ENCODE data around the gene DNM3.

DNA sequence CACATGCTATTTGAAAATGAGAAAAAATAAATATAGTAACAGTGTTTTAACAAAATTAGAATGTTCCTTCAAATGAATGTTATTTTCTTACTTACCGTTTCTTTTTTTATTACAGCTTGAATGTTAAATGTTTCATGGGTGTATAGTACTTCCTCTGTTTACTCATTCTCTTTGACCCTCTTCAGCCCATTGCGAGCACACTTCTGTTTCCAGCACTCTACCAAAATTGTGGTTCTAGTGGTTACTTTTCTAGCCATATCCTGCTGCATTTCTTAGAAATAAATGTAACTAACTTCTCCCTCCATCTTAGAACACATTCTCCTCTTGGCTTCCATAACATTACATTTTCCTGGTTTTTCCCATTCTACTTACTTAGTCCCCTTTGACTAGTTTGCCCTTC, 389.2 kb downstream of the DNM3 start:
- TF ChIP-seq, protein P1, sequence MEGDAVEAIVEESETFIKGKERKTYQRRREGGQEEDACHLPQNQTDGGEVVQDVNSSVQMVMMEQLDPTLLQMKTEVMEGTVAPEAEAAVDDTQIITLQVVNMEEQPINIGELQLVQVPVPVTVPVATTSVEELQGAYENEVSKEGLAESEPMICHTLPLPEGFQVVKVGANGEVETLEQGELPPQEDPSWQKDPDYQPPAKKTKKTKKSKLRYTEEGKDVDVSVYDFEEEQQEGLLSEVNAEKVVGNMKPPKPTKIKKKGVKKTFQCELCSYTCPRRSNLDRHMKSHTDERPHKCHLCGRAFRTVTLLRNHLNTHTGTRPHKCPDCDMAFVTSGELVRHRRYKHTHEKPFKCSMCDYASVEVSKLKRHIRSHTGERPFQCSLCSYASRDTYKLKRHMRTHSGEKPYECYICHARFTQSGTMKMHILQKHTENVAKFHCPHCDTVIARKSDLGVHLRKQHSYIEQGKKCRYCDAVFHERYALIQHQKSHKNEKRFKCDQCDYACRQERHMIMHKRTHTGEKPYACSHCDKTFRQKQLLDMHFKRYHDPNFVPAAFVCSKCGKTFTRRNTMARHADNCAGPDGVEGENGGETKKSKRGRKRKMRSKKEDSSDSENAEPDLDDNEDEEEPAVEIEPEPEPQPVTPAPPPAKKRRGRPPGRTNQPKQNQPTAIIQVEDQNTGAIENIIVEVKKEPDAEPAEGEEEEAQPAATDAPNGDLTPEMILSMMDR (IDR thresholded peaks at IDR 0.05; ENCODE audit: low read depth, low read length): no peak
- no peak for TF ChIP-seq POLR2A (IDR thresholded peaks at IDR 0.05; ENCODE audit: extremely low read depth, insufficient read length)
- TF ChIP-seq, protein P2, sequence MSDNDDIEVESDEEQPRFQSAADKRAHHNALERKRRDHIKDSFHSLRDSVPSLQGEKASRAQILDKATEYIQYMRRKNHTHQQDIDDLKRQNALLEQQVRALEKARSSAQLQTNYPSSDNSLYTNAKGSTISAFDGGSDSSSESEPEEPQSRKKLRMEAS (IDR thresholded peaks at IDR 0.05; ENCODE audit: low read depth, low read length): no peak
